SU-DHL-6 (cell line): ENCODE measurements around the gene SDK1.

Source experiments
- CTCF ChIP-seq: fragments of 200-600 bp; sonication (generic); IDR thresholded peaks from one replicate; pipeline ENCODE4 v1.5.1; 2017; ENCODE audit warnings: antibody characterized with exemption, mild to moderate bottlenecking, low read length, moderate library complexity; ENCODE audit not compliant: insufficient read depth, poor library complexity, severe bottlenecking
- EZH2phosphoT487 ChIP-seq: fragments of 200-600 bp; sonication (generic), shearing (Covaris generic); conservative IDR thresholded peaks from 2 replicates; pipeline ENCODE4 v1.6.1; 2018; ENCODE audit warnings: mild to moderate bottlenecking, antibody characterized with exemption, low read length, moderate library complexity, mixed read lengths

GRCh38 chr7:3880228-3880987 is 579.4 kb downstream of the SDK1 start:
- TF ChIP-seq CTCF (no peak), EZH2phosphoT487 (no peak)
